Adrenal gland (tissue), 5 donors: ENCODE data around the gene AQP1.

Source experiments
- POLR2A ChIP-seq, 2 donors: fragments of 450-650 bp; IDR thresholded peaks; one replicate each; pipeline ENCODE4 v1.6.1; 2017; ENCODE audit warnings: antibody characterized with exemption in 2 of 2, mild to moderate bottlenecking in 2 of 2, moderate library complexity in 1 of 2
- TF ChIP-seq, protein P1 (sequence below), 6 experiments: fragments of 450-650 bp in 4 of 6; fragments of 200-600 bp in 2 of 6; sonication (generic) in 1 of 6; IDR thresholded peaks; 1 replicate in 5 of 6; 2 replicates in 1 of 6; pipeline versions ENCODE4 v1.5.1 to v1.8.0; 2016 to 2021; ENCODE audit warnings: antibody characterized with exemption in 6 of 6, mild to moderate bottlenecking in 2 of 6, moderate library complexity in 1 of 6
- donor health status: DM: no; HTN: no; CAD: no.

- TF ChIP-seq, protein P1, sequence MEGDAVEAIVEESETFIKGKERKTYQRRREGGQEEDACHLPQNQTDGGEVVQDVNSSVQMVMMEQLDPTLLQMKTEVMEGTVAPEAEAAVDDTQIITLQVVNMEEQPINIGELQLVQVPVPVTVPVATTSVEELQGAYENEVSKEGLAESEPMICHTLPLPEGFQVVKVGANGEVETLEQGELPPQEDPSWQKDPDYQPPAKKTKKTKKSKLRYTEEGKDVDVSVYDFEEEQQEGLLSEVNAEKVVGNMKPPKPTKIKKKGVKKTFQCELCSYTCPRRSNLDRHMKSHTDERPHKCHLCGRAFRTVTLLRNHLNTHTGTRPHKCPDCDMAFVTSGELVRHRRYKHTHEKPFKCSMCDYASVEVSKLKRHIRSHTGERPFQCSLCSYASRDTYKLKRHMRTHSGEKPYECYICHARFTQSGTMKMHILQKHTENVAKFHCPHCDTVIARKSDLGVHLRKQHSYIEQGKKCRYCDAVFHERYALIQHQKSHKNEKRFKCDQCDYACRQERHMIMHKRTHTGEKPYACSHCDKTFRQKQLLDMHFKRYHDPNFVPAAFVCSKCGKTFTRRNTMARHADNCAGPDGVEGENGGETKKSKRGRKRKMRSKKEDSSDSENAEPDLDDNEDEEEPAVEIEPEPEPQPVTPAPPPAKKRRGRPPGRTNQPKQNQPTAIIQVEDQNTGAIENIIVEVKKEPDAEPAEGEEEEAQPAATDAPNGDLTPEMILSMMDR (IDR thresholded peaks at IDR 0.05), result no peak
- TF ChIP-seq POLR2A (IDR thresholded peaks at IDR 0.05), result no peak
Observed at GRCh38 chr7:30894866-30895605, 16.6 kb upstream of the AQP1 start.
